GM21528 (cell line): ENCODE data around the gene CSNK2A1.
"Not testable (repeated sequence)": the region's sequence is repeated elsewhere in the genome, so short reads cannot be mapped to it uniquely, and the experiment has no call there.

Experiments used
- ATAC-seq: cut with Tn5 transposase; IDR thresholded peaks from one replicate; pipeline ENCODE4 v1.9.1; 2021; ENCODE audit warnings: mild to moderate bottlenecking, moderate library complexity; ENCODE audit not compliant: unreplicated experiment, low FRiP score

The CSNK2A1 gene

DNA sequence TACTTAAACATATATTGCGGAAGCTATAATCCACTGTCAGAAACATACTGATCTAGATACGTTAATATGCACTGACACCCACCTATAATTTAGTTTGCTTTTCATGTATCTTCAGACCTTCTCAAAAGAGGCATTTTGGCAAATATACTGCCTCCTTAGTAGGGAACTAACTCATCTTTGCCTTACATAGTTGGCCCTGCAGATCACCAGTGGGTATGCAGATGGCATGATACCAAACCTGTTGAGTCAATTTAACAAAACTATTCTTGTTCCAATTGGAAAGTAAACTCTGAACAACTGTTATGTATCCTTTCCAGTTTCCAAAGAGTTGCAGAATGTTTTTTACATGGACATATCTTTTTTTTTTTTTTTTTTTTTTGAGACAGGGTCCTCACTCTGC, 45.6 kb downstream of the CSNK2A1 start:
- no peak for ATAC-seq

DNA sequence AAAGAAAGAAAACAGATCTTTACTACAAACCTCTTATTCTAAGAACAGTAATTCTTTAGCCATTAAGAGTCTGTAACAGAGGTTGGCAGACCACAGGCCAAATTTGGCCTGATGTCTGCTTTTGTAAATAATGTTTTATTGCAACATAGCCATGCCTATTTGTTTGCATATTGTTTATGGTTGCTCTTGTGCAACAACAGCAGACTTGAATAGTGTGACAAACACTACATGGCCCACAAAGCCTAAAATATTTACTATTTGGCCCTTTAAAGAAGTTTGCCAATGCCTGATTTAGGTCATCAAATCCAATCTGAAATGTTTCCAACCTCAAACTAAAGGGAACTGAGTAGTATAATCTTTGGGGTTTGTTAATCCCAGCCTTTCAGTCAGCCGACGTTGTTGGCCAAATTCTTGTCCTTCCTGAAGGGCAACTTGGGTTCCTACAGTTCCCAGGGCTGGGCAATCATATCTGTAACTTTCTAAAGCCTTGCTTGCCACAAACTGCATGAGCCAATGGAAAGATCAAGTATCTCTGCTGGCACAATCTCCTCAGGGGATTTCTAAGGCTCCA, 47.4 kb downstream of the CSNK2A1 start:
- no peak for ATAC-seq

GRCh38 chr20:492159-492558, 51.4 kb downstream of the CSNK2A1 start:
- no peak for ATAC-seq

GRCh38 chr20:487655-488054, 55.9 kb downstream of the CSNK2A1 start:
- ATAC-seq, result no peak

DNA sequence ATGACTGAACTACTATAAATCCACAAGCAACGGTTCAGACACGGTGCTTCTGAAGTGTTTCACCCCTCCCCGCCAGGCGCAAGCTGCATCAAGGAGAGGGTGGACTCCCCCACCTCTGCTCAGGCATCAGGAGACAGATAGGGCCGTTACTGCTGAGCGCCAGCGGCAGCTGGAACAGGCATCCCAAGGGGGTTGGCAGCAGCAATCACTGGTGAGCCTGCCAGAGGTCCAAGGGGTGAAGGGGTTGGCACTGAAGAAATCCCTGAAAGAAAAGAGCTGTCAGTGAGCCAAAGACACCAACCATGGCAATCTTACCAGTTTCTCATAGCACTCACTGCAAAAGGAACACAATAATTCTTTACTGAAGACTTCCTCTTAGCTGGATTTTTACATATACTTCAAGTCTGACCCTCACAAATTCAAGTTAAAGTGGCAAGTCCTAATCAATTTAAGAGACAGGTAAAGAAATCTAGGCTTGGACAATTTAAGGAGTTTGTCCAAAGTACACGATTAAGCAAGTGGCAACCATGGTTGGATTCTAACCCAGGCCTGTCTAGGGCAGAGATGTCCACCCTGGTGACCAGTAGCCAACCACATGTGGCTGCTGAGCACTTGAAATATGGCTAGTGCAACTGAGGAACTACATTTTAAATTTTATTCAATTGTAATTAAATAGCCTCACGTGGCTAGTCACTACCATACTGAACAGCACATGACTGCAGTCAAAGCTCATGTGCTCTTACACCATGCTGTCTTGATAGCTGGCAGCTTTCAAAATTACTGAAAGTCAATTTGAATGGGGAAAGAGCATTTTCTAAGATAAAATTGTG, 59.6 kb downstream of the CSNK2A1 start:
- ATAC-seq, result no peak

DNA sequence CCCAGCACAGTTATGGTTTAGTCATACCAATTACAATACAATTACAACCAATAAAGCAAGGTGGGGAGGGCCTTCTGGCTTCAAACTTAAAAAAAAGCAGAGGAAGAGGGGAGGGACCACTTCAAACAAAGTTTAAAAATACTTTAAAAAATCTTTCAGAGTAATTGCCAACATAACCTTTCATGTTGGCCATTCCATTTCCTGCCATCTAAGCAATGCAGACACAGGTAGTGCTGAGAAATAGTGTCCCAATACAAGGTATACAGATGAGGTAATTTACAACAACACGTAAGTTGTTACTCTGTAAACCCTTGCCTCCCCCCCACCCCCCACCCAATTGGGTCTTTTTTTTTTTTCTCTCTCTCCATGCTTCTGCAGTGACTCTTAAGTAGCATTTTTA, 62.4 kb downstream of the CSNK2A1 start:
- no peak for ATAC-seq

DNA sequence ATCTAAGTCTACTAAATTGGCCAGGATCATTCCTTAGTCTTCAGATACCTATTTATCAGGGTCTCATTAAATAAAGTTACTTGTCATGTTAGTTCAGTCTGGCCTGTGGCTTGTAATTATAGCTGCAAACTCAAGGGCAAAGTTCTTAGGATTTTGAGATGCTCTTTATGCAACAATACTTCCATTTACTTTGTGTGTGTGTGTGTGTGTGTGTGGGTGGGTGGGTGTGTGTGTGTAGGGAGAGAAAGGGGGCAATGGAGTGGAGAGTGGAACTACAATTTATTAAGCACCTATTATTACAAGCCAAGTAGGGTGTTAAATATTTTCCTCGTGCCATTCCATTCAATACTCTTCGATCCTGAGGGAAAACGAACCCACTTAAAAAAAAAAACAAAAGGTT, 63.5 kb downstream of the CSNK2A1 start:
- ATAC-seq, result no peak

DNA sequence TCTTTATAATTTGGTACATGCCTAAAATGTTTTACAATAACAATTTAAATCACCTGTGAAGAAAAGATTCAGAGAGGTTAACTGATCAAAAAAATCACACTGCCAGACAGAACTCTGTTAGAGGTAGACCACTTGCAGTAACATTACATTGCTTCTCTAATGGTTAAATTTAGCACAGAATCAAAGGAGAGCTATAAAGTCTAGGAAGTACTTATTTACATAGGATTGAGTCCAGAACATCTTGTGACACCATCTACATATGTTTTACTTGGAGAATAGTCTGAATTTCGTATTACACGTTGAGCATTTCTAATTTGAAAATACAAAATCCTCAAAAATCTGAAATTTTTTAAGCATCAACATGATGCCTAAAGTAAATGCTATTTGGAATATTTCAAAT, 64.1 kb downstream of the CSNK2A1 start:
- ATAC-seq, result no peak

DNA sequence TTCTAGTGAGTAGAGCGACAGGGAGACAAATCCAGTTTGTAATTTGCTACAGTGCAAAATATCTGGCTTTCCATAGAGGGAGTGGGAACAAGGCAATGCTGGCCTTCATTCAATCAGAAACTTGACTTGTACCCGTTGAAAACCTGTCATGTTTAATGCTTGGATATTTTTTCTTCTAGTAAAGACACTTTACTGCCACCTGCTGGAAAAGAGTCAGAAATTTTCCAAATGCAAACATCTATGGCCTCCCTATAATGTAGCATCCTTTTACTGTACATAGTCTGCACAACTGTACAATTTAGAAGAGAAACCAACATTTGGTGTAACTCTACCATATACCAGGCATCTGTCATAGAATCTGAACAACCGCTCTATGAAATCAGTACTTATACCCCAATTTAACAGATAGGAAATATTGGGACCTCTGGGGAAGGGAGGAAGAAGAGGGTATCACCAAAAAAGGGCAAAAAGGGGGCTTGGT, 64.6 kb downstream of the CSNK2A1 start:
- ATAC-seq, result no peak

DNA sequence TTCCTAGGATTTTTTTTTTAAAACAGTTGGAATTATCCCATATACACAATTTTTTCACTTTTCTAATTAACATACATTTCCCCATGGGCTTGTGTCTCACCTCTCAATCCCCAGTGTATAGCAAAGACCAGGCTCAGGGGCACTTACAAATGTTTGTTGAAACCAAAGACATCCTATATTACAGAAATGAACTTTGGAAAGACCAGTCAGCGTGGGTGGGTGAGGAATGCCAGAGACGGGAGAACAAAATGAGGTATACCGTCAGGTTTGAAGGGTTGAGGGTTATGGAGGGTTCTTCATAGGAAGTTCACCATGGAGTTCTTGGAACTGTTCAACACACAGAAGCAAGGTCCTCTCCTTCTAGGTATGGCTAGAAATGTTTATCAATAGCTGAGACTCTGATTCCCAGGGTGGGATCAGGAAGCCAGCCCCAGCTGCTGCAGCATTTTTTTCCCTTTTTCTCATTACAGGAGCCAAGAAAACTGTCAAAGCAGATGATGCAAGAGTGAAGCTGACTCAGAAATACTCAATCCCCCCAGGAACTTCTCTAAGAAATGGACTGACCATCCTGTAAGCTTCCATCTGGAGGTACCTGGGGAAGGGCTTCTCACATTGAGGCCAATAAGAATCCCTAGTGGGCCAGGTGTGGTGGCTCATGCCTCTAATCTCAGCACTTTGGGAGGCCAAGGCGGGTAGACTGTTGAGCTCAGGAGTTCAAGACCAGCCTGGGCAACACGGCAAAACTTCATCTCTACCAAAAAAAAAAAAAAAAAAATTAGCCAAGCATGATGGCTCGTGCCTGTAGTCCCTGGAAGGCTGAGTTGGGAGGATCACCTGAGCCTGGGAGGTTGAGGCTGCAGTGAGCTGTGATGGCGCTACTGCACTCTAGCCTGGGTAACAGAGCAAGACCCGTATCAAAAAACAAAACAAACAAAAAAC, 65.3 kb downstream of the CSNK2A1 start:
- ATAC-seq, result no peak

- not testable (repeated sequence) for ATAC-seq
Measured at GRCh38 chr20:476561-477249, 66.9 kb downstream of the CSNK2A1 start.

DNA sequence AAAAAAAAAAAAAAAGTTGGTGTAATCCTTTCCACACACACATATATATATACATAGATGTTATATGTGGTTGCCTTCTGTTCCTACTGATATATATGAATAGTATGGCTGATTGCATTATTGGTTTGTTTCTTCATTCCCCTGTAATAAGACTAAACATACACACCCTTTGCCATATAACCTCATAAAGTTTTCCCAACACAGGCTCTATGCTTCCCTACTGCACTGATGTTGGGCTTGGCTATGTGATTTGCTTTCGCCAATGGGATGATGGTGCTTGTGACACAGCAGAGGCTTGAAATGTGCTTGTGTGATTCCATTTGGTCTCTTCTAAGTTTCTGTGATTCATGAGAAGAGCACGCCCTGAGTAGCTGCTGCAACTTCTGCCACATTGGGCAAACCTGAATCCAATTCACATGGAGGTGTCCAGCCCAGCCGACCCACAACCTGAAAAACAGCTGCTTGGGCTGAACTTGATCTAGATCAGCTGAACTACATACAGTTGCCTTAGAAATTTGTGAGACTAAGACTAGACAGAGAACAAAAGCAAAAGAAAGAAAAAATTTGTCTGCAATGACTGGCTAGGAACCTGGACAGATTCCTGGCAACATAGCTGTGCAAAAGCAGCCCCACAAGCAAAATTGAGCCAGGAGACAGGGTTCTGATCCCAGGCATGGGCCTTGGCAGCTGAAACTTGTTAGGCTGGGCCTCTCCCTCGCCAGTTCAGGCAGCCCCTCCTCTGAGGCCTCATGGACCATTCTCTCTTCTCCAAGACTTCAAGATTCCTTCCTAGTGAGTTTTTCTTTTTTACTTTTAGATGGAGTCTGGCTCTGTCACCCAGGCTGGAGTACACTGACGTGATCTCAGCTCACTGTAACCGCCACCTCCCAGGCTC, 67.9 kb downstream of the CSNK2A1 start:
- ATAC-seq, result no peak

GRCh38 chr20:474581-474980, 69.0 kb downstream of the CSNK2A1 start:
- ATAC-seq, result no peak

DNA sequence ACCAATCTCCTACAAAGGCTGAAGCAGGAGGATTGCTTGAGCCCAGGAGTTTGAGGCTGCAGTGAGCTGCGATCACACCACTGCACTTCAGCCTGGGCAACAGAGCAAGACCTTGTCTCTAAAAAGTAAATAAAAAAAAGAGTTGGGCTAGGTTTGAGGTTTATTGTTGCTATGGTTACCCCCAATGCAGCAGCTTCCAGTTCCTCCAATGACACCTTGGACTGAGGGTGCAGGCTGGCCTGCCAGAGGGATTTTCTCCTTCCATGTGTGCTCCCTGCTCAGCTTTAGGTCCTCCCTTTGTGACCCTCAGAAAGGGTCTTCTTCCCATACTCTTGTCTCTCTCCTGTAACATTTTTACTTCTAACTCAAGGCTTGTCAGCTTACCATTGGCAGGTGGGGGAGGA, 70.7 kb downstream of the CSNK2A1 start:
- no peak for ATAC-seq

- no peak for ATAC-seq
Measured at GRCh38 chr20:472137-472846, 71.3 kb downstream of the CSNK2A1 start.

DNA sequence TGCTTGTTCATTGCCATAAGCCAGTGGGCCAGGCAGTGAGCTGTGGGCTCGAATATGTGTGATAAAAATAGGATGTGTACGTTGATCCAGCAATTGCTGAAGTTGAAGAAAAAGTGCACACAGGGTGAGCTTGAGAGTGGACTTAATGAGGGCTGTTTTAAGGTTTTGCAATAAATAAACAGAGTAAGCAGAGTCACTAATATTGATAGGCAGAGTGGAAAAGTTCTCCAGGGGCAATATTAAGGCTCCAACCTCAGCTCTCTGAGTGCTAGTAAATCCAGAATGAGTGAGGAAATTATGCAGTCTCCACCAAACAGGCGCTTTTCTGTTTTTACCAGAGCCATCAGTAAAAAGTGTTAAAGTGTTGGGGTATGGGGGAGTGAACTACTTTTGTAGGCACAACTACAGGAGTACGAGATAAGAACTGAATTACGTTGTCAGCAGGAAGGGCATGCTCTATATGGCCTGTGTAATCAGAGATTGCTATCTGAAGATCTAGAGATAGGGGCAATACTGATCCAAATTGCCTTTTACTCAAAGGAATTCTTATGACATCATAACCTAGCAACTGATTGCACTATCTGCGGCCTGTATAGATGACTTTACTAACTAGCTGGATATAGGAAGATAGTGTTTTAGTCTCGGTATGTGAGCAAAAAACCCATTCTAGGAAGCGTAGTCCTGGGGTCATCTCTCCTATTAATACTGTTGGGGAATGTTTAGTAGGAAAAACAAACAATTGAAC, 73.7 kb downstream of the CSNK2A1 start:
- no peak for ATAC-seq

- no peak for ATAC-seq
Measured at GRCh38 chr20:467755-468154, 75.8 kb downstream of the CSNK2A1 start.
